ENCODE data around the gene SDHA. TPM values are rescaled to one million over a fixed set of nuclear protein-coding genes. Genes with fewer than 3 reads are reported as not detected.
"Not testable (repeated sequence)": the region's sequence is repeated elsewhere in the genome, so short reads cannot be mapped to it uniquely, and the experiment has no call there.

The SDHA gene
- total RNA-seq, 2 experiments from 2014 or later = 144 to 150 TPM

- no peak for DNase-seq
- no peaks in the 10 kb centered on the region for H3K27me3 Mint-ChIP-seq
- ChIA-PET CTCF (no interaction called here), POLR2A (interaction anchor here (0.6 to 1.0 kb wide), 2 partner anchors 27 to 93 kb away, joined by 4 to 5 read pairs; partner anchors contain the start of gene PDCD6)
- no peak overlapping the region for H3K4me3 Mint-ChIP-seq
- H3K9me3 Mint-ChIP-seq = no peaks in the 10 kb centered on the region
- H3K27ac Mint-ChIP-seq = no peak overlapping the region
- H3K36me3 Mint-ChIP-seq (ENCODE audit: low read depth) = peaks cover 6% of the 10 kb centered on the region
- H3K4me1 Mint-ChIP-seq = peaks cover 22% of the 10 kb centered on the region
Observed at GRCh38 chr5:298737-299125, 80.6 kb downstream of the SDHA start.

- POLR2A ChIA-PET; H3K4me3 Mint-ChIP-seq; H3K9me3 Mint-ChIP-seq; CTCF ChIA-PET; H3K27ac Mint-ChIP-seq; H3K36me3 Mint-ChIP-seq (ENCODE audit: low read depth); H3K27me3 Mint-ChIP-seq; DNase-seq: not testable (repeated sequence)
- H3K4me1 Mint-ChIP-seq = peaks cover 22% of the 10 kb centered on the region
Observed at GRCh38 chr5:299921-300320, 81.8 kb downstream of the SDHA start.

- CTCF ChIA-PET; DNase-seq; H3K9me3 Mint-ChIP-seq; H3K4me3 Mint-ChIP-seq; H3K27me3 Mint-ChIP-seq; H3K36me3 Mint-ChIP-seq (ENCODE audit: low read depth); H3K27ac Mint-ChIP-seq; POLR2A ChIA-PET: not testable (repeated sequence)
- peaks cover 21% of the 10 kb centered on the region for H3K4me1 Mint-ChIP-seq
Observed at GRCh38 chr5:300691-301435, 82.7 kb downstream of the SDHA start.

DNA sequence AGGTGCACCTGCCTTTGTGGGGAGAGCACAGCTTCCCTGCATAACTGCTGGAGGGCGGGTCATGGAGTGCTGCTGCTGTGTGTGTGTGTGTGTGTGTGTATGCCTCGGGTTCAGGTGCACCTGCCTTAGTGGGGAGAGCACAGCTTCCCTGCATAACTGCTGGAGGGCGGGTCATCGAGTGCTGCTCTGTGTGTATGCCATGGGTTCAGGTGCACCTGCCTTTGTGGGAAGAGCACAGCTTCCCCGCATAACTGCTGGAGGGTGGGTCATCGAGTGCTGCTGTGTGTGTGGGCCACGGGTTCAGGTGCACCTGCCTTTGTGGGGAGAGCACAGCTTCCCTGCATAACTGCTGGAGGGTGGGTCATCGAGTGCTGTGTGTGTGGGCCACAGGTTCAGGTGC lies 84.3 kb downstream of the SDHA start:
- H3K27me3 Mint-ChIP-seq, CTCF ChIA-PET: not testable (repeated sequence)

DNA sequence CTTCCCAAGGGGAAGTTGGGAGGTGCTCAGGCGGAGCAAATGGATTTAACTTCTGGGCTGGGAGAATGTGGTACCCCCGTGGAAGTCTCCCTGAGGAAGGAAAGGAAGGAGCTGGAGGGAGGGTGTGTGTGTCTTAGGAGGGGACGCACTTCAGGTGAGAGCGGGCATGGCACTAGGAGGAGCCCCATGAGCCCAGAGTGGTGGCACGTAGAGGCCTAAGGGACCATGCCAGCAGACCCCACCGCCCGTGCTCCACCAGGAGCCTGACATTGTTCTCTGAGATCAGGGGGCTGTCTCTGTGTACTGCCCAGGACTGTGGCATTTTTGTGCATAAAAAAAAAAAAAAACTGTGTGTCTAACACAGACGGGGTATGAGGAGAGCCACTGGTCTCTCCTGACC lies 84.8 kb downstream of the SDHA start:
- peaks cover 6% of the 10 kb centered on the region for H3K36me3 Mint-ChIP-seq (ENCODE audit: low read depth)
- no peak for DNase-seq
- H3K27ac Mint-ChIP-seq = no peak overlapping the region
- H3K9me3 Mint-ChIP-seq = no peaks in the 10 kb centered on the region
- ChIA-PET CTCF (no interaction called here), POLR2A (no interaction called here)
- H3K4me1 Mint-ChIP-seq = peaks cover 2% of the 10 kb centered on the region
- H3K4me3 Mint-ChIP-seq = no peak overlapping the region
- no peaks in the 10 kb centered on the region for H3K27me3 Mint-ChIP-seq

More for the DNA sequence above, 84.3 kb downstream of the SDHA start:
- H3K36me3 Mint-ChIP-seq (ENCODE audit: low read depth); H3K9me3 Mint-ChIP-seq; POLR2A ChIA-PET; H3K27ac Mint-ChIP-seq; H3K4me1 Mint-ChIP-seq; H3K4me3 Mint-ChIP-seq; DNase-seq: not testable (repeated sequence)

DNA sequence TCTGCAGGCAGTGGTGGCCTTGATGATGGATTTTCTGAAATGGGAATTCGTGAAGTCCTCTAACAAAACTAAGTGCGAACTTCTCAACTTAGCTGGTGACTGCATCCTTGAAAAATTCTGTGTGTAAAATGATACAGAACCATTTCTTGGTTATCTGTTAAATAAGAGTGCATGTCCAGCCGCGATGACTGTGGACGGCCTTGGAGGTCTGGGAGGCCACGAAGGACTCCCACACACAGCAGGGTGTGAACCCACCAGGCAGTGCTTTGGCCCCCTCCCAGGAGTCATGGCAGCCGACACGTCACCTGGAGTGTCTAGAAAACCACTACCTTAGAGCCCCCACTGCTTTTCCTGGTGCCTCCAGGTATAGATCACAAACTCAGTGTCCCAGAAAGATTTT lies 85.6 kb downstream of the SDHA start:
- H3K27me3 Mint-ChIP-seq; H3K27ac Mint-ChIP-seq; H3K4me3 Mint-ChIP-seq; H3K36me3 Mint-ChIP-seq (ENCODE audit: low read depth); H3K9me3 Mint-ChIP-seq; POLR2A ChIA-PET; CTCF ChIA-PET; DNase-seq; H3K4me1 Mint-ChIP-seq: not testable (repeated sequence)

GRCh38 chr5:305050-305449 lies 86.9 kb downstream of the SDHA start:
- peaks cover 6% of the 10 kb centered on the region for H3K36me3 Mint-ChIP-seq (ENCODE audit: low read depth)
- ChIA-PET POLR2A (no interaction called here), CTCF (no interaction called here)
- no peak overlapping the region for H3K4me3 Mint-ChIP-seq
- H3K27me3 Mint-ChIP-seq = no peaks in the 10 kb centered on the region
- no peaks in the 10 kb centered on the region for H3K4me1 Mint-ChIP-seq
- H3K27ac Mint-ChIP-seq = no peak overlapping the region
- DNase-seq = no peak
- H3K9me3 Mint-ChIP-seq = no peaks in the 10 kb centered on the region

DNA sequence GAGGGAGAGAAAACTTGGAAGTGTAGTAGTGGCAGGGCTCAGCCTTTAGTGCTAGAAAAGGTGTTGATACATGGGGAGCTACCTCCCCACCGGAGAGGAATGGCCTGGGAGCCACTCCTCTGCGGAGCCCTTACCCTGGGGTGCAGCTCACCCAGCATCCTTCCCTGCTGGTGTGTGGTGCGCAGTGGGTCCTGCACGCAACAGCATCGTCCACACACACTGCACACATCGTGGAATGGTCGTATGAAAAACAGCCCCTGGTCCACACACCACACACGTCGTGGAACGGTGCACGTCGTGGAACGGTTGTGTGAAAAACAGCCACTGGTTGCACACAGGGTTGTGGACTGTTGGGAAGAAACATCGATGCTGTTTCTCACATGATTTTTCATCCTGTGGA lies 87.3 kb downstream of the SDHA start:
- no peak for DNase-seq
- H3K4me3 Mint-ChIP-seq = no peak overlapping the region
- H3K4me1 Mint-ChIP-seq = no peaks in the 10 kb centered on the region
- H3K27ac Mint-ChIP-seq = no peak overlapping the region
- peaks cover 6% of the 10 kb centered on the region for H3K36me3 Mint-ChIP-seq (ENCODE audit: low read depth)
- no peaks in the 10 kb centered on the region for H3K27me3 Mint-ChIP-seq
- ChIA-PET CTCF (interaction anchor here (1.5 kb wide), 1 partner anchor 12 kb away, joined by 3 read pairs; no protein-coding TSS in a partner anchor), POLR2A (no interaction called here)
- H3K9me3 Mint-ChIP-seq = no peaks in the 10 kb centered on the region

GRCh38 chr5:306011-306805 lies 88.1 kb downstream of the SDHA start:
- Mint-ChIP-seq H3K4me1 (no peaks in the 10 kb centered on the region), H3K9me3 (no peaks in the 10 kb centered on the region), H3K36me3 (ENCODE audit: low read depth) (peaks cover 7% of the 10 kb centered on the region), H3K27me3 (no peaks in the 10 kb centered on the region), H3K27ac (no peak overlapping the region), H3K4me3 (no peak overlapping the region)
- ChIA-PET CTCF (interaction anchor here (1.5 kb wide), 1 partner anchor 11 kb away, joined by 3 read pairs; no protein-coding TSS in a partner anchor), POLR2A (no interaction called here)
- DNase-seq = no peak

Other genes with a start within 250 kb of the SDHA start
- gene PLEKHG4B, start 126.2 kb upstream of the SDHA start, total RNA-seq = not detected
- not detected for gene LRRC14B, start 26.8 kb upstream of the SDHA start, total RNA-seq
- gene CCDC127, start 167 bp upstream of the SDHA start, total RNA-seq = 1 to 10 TPM; 5.6 to 6.5 TPM
- 10 to 100 TPM; 85.3 to 90.4 TPM for gene PDCD6, start 53.3 kb downstream of the SDHA start, total RNA-seq
- 10 to 100 TPM; 23.6 to 24.6 TPM for gene AHRR, start 103.4 kb downstream of the SDHA start, total RNA-seq
- 10 to 100 TPM; 67.7 to 68.8 TPM for gene EXOC3, start 224.9 kb downstream of the SDHA start, total RNA-seq